BE2C (cell line): ENCODE data around the gene XYLB.
"Not testable (repeated sequence)": the region's sequence is repeated elsewhere in the genome, so short reads cannot be mapped to it uniquely, and the experiment has no call there.

Source experiments
- DNase-seq: peaks from one replicate; pipeline ENCODE4 v3.0.0-alpha.2; 2020
- H3K27me3 ChIP-seq: fragments of 250-450 bp; sonication (Bioruptor Pico); 2 replicates; pipeline ENCODE4 v1.5.1; 2020; ENCODE audit warnings: mild to moderate bottlenecking
- H3K36me3 ChIP-seq: fragments of 250-450 bp; sonication (Bioruptor Pico); 2 replicates; pipeline ENCODE4 v1.5.1; 2020; ENCODE audit warnings: mild to moderate bottlenecking
- H3K4me1 ChIP-seq: fragments of 250-450 bp; sonication (Bioruptor Pico); 2 replicates; pipeline ENCODE4 v1.5.1; 2020
- H3K4me3 ChIP-seq: 2 replicates; pipeline ENCODE4 v1.5.1; 2011; ENCODE audit warnings: low read depth, low read length
- H3K9me3 ChIP-seq: fragments of 250-450 bp; sonication (Bioruptor Pico); 2 replicates; pipeline ENCODE4 v1.5.1; 2020
- TF ChIP-seq, protein P1 (sequence below): IDR thresholded peaks from 2 replicates; pipeline ENCODE4 v1.5.1; 2012; ENCODE audit warnings: mild to moderate bottlenecking, low read depth, low read length

XYLB gene

DNA sequence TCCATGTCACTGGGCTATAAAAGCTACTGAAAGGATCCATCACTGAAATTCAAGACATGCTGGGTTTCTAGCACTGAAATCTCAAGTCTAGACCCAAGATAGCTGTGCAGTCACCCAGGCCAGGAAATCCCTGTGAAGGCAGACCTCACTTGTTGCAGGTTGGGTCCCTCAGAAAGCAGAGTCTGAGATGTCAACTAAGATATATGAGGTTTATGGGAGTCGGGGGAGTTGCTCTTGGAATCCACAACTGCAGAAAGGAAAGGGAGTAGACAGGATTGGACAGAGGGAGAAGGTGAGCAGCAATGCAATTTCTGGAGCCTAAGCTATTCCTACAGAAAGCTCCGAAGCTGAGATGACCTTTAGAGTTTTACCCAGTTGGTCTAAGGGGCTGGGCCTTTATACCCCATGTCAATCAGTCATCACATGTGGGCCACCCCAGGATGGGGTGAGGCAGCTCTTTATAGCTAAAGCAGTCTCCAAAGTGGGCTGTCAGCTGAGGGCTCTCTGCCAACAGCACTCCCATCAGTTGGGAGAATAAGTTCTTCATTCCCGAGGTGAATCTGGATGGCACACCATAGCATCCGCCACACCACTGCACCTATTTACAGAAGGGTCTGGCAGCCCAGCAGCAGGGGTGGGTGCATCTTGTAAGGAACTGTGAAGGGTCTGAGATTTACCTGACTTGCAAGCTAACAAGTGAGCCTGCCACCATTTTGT is 54.8 kb downstream of the XYLB start:
- TF ChIP-seq, protein P1, sequence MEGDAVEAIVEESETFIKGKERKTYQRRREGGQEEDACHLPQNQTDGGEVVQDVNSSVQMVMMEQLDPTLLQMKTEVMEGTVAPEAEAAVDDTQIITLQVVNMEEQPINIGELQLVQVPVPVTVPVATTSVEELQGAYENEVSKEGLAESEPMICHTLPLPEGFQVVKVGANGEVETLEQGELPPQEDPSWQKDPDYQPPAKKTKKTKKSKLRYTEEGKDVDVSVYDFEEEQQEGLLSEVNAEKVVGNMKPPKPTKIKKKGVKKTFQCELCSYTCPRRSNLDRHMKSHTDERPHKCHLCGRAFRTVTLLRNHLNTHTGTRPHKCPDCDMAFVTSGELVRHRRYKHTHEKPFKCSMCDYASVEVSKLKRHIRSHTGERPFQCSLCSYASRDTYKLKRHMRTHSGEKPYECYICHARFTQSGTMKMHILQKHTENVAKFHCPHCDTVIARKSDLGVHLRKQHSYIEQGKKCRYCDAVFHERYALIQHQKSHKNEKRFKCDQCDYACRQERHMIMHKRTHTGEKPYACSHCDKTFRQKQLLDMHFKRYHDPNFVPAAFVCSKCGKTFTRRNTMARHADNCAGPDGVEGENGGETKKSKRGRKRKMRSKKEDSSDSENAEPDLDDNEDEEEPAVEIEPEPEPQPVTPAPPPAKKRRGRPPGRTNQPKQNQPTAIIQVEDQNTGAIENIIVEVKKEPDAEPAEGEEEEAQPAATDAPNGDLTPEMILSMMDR: no peak

DNA sequence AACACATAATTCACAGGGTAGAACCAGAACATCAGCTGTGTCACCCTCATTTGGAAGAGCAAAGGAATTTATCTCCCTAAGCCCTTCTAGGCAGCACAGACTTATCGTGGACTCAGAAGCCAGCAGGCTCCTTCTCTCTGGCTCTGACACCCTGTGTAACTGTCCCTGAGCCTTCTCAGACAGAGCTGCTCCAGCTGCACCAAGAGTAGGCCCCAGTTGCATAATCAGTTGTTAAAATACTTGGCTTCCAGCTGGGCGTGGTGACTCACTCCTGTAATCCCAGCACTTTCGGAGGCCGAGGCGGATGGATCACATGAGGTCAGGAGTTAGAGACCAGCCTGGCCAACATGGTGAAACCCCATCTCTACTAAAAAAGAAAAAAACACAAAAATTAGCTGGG is 57.7 kb downstream of the XYLB start:
- Histone ChIP-seq H3K36me3 (no peaks in the 10 kb centered on the region), H3K4me3 (no peak overlapping the region), H3K4me1 (no peaks in the 10 kb centered on the region), H3K9me3 (no peaks in the 10 kb centered on the region), H3K27me3 (no peaks in the 10 kb centered on the region)
- TF ChIP-seq, protein P1: no peak
- no peak for DNase-seq

More for the DNA sequence above, 54.8 kb downstream of the XYLB start:
- no peak overlapping the region for H3K4me3 ChIP-seq
- H3K4me1 ChIP-seq: no peaks in the 10 kb centered on the region
- no peak for DNase-seq
- no peaks in the 10 kb centered on the region for H3K36me3 ChIP-seq
- no peaks in the 10 kb centered on the region for H3K27me3 ChIP-seq
- no peaks in the 10 kb centered on the region for H3K9me3 ChIP-seq

DNA sequence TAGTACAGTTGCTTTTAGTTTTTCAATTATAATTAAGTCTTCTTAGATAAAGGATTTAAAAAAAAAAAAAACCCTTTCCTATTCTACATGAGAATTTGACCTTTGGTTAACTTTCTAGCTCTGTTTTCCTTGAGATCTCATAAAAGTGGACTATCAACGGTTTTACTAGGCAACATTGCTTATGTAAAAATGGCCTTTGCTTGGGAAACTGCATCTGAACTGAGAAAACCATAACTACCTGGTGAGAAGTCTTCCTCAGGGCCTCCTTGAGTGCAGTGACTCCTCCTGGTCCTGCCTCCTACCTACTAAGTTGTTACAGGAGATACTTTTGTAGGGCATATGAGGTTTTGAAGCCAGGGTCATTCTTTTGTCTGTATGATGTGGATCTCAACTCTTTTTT is 65.0 kb downstream of the XYLB start:
- Histone ChIP-seq H3K9me3 (no peaks in the 10 kb centered on the region), H3K27me3 (no peaks in the 10 kb centered on the region), H3K36me3 (no peaks in the 10 kb centered on the region), H3K4me1 (no peaks in the 10 kb centered on the region), H3K4me3 (no peak overlapping the region)
- no peak for DNase-seq
- TF ChIP-seq, protein P1: no peak

DNA sequence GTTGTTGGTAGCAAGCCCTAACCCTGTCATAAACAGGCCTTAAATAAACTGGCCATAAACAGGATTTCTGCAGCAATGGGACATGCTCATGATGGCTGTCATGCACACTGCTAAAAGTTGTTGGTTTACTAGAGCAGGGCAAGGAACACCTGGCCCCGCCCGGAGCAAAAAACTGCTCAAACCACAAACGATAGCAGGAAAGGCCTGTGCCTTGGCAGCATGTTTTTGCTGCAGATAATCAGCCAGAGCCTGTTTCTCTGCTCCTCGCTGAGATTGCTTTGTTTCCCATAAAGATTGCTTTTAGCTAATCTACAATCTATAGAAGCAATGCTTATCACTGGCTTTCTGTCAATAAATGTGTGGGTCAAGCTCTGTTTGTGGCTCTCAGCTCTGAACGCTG is 74.2 kb downstream of the XYLB start:
- not testable (repeated sequence) for H3K4me3 ChIP-seq, H3K27me3 ChIP-seq, H3K9me3 ChIP-seq, DNase-seq, H3K4me1 ChIP-seq, H3K36me3 ChIP-seq

DNA sequence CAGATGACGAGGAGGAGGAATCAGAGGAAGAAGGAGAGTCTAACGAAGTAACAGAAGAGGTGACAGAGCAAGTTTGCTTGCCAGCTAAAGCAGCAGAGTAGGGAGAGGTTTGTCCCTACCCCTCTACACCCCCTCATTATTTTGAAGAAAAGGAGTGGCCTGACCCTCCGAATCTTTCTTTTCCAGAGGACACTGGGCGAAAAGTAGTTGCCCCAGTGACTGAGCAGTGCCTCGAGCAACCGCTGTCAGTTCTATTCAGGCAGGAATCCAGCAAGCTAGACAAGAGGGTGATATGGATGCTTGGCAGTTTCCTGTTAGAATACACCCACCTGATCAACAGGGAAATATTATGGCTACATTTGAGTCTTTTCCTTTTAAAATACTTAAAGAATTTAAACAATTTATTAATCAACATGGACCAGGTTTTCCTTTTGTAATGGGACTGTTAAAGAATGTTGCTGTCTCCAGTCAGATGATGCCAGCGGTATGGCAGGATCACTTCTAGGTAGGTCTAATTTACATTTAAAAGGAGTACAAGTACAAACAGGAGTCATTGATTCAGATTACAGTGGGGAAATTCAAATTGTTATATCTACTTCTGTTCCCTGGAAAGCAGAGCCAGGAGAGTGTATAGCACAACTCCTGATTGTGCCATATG is 75.2 kb downstream of the XYLB start:
- Histone ChIP-seq H3K4me1 (no peaks in the 10 kb centered on the region; the same call in 1 of the 2 replicates), H3K4me3 (no peak overlapping the region), H3K9me3 (no peaks in the 10 kb centered on the region), H3K36me3 (no peaks in the 10 kb centered on the region), H3K27me3 (no peaks in the 10 kb centered on the region)
- no peak for DNase-seq
- TF ChIP-seq, protein P1: no peak

DNA sequence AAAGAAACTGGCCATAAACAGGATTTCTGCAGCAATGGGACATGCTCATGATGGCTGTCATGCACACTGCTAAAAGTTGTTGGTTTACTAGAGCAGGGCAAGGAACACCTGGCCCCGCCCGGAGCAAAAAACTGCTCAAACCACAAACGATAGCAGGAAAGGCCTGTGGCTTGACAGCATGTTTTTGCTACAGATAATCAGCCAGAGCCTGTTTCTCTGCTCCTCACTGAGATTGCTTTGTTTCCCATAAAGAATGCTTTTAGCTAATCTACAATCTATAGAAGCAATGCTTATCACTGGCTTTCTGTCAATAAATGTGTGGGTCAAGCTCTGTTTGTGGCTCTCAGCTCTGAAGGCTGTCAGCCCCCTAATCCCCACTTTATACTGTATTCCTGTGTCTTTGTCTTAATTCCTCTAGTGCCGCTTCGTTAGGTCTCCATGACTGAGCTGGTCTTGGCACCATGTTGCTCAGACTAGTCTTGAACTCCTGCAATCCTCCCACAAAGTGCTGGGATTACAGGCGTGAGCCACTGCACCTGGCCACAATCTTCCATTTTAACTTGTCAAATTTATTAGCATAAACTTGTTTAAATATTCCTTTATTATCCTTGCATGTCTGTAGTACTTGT is 80.3 kb downstream of the XYLB start:
- H3K9me3 ChIP-seq, H3K4me1 ChIP-seq, H3K4me3 ChIP-seq, H3K36me3 ChIP-seq, H3K27me3 ChIP-seq, DNase-seq: not testable (repeated sequence)

DNA sequence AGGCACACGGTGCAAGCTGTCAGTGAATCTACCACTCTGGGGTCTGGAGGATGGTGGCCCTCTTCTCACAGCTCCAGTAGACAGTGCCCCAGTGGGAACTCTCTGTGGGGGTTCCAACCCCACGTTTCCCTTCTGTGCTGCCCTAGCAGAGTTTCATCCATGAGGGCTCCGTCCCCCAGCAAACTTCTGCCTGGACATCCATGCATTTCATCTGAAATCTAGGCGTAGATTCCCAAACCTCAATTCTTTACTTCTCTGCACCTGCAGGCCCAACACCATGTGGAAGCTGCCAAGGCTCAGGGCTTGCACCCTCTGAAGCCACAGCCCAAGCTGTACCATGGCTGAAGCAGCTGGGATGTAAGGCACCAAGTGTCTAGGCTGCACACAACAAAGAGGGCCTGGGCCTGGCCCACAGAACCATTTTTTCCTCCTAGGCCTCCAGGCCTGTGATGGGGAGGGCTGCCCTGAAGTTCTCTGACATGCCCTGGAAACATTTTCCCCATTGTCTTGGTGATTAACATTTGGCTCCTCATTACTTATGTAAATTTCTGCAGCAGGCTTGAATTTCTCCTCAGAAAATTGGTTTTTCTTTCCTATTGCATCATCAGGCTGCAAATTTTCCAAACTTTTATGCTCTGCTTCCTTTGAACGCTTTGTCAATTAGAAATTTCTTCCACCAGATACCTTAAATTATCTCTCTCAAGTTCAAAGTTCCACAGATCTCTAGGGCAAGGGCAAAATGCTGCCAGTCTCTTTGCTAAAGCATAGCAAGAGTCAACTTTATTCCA is 86.5 kb downstream of the XYLB start:
- not testable (repeated sequence) for DNase-seq, H3K9me3 ChIP-seq, H3K4me1 ChIP-seq, H3K27me3 ChIP-seq, H3K36me3 ChIP-seq, H3K4me3 ChIP-seq

DNA sequence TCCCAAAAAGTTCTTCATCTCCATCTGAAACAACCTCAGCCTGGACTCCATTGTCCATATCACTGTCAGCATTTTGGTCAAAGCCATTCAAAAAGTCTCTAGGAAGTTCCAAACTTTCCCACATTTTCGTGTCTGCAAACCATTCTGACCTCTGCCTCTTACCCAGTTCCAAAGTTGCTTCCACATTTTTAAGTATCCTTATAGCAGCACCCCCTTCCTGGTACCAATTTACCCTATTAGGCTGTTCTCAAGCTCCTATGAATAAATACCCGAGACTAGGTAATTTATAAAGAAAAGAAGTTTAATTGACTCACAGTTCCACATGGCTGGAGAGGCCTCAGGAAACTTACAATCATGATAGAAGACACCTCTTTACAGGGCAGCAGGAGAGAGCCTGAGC is 87.1 kb downstream of the XYLB start:
- not testable (repeated sequence) for H3K4me3 ChIP-seq, H3K4me1 ChIP-seq, H3K36me3 ChIP-seq, H3K9me3 ChIP-seq, H3K27me3 ChIP-seq, DNase-seq

DNA sequence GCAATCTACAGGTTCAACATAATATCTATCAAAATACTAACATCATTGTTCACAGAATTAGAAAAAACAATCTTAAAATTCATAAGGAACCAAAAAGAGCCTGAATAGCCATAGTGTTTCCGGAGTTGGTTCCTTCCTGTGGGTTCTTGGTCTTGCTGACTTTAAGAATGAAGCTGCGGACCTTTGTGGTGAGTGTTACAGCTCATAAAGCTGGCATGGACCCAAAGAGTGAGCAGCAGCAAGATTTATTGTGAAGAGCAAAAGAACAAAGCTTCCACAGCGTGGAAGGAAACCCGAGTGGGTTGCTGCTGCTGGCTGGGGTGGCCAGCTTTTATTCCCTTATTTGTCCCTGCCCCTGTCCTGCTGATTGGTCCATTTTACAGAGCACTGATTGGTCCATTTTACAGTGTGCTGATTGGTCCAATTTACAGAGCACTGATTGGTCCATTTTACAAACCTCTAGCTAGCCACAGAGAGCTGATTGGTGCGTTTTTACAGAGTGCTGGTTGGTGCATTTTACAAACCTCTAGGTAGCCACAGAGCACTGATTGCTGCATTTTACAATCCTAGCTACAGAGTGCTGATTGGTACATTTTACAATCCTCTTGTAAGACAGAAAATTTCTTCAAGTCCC is 92.0 kb downstream of the XYLB start:
- not testable (repeated sequence) for H3K4me1 ChIP-seq, H3K27me3 ChIP-seq, H3K9me3 ChIP-seq, H3K36me3 ChIP-seq, DNase-seq, H3K4me3 ChIP-seq

DNA sequence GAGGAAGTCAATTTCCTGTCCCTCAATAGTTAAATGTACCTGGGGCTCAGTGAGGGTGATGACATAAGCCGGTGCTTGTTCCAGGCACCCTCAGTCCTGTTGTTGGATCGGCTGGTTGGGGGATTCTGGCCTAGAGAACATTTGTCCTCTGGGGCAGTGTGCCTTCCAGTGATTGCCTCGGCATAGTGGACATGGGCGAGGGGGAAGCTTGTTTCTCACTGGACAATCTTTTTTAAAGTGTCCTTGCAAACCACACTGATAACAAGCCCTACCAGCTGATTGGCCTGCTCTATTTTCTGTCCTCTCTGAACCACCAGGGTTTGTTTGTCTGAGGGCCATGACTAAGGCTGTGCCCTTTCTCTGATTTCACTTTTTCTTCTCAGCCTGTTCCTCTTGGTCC is 96.6 kb downstream of the XYLB start:
- H3K9me3 ChIP-seq, H3K4me3 ChIP-seq, H3K27me3 ChIP-seq, H3K4me1 ChIP-seq, DNase-seq, H3K36me3 ChIP-seq: not testable (repeated sequence)
